ENCODE data around the gene SIGLEC7.

- TF ChIP-seq REST (IDR thresholded peaks at IDR 0.05; ENCODE audit: low read depth) (no peak), EGR1 (IDR thresholded peaks at IDR 0.05) (no peak), FOXM1 (IDR thresholded peaks at IDR 0.05; ENCODE audit: borderline replicate concordance, low read depth) (no peak), EP300 (IDR thresholded peaks at IDR 0.05; ENCODE audit: borderline replicate concordance) (no peak), RAD21 (IDR thresholded peaks at IDR 0.05; ENCODE audit: low read depth) (no peak), YY1 (IDR thresholded peaks at IDR 0.05; ENCODE audit: low read depth) (no peak), TAF1 (IDR thresholded peaks at IDR 0.05; ENCODE audit: low read depth) (no peak), ZBTB7A (IDR thresholded peaks at IDR 0.05; ENCODE audit: low read depth) (no peak), CREB1 (IDR thresholded peaks at IDR 0.05; ENCODE audit: low read depth) (no peak), NFIC (IDR thresholded peaks at IDR 0.05) (no peak)
These were observed 33.3 kb upstream of the SIGLEC7 start for GRCh38 chr19:51108805-51109146.

All from Ishikawa (cell line).